ENCODE results near the gene MYO1E.

Gene MYO1E

DNA sequence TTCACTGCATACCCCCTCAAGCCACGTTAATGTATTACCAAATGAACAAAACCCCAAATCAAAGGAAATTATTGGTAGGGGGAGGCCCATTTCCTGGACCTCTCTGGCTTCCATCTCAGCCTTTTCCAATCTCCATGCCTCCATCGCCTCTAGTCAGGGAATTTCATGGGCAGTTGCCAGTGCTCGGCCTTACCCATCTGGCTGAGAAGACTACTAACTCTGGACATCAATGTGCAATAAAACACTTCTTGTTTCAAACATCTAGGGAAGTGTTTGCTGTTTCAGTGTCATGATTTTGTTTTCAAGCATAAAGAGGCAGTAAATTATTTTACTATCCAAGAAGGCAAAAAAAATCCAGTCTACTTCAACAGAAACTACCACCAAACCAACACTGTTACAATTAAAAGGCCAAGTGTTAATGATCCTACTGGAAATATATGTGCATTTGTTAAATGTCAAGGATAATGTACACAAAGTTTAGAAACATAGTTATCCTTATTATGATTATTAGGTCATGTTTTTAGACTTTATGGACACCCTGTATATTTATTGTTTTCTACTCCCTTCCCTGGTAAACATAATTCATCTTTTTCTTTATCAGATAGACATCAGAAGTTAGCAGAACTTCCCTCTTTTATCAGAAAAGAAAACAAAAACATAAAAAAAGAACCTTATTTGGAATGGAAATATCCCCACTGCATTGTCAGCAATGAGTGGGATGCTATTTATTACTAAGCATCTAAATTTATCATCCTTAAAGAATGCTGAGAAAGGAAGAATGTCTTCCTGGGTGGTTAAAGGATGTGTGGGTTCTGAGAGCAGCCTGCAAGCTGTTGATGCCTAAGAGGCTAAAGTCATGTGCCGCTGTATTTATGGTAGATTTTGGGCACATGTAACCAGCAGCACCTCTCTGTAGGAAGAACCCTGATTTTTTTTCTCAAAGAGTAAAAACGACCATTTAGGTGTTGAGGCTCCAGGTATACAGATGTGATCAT is 150.9 kb downstream of the MYO1E start:
- DNase-seq: no peak

GRCh38 chr15:59218710-59219109 is 154.0 kb downstream of the MYO1E start:
- no peak for DNase-seq

- no peak for DNase-seq
Measured at GRCh38 chr15:59217876-59218498, 154.7 kb downstream of the MYO1E start.

GRCh38 chr15:59216911-59217310 is 155.8 kb downstream of the MYO1E start:
- no peak for DNase-seq

DNA sequence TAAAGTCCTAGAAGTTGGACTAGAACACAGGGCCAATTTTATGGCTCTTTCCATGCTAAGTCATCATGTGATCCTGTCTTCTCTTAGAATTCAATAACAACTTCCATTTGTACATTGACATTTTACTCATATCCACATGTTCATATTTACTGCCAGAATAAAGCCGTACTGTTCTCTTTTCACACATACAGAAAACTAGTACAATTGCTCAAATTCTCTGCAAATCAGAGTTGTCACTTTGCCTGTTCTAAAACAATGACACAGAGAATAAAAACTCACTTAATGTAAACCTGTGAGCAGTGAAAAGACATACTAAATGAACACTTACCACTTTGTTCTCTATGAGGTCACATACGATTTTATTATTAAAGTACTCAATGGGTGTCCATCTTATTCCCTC is 162.5 kb downstream of the MYO1E start:
- DNase-seq: no peak

DNA sequence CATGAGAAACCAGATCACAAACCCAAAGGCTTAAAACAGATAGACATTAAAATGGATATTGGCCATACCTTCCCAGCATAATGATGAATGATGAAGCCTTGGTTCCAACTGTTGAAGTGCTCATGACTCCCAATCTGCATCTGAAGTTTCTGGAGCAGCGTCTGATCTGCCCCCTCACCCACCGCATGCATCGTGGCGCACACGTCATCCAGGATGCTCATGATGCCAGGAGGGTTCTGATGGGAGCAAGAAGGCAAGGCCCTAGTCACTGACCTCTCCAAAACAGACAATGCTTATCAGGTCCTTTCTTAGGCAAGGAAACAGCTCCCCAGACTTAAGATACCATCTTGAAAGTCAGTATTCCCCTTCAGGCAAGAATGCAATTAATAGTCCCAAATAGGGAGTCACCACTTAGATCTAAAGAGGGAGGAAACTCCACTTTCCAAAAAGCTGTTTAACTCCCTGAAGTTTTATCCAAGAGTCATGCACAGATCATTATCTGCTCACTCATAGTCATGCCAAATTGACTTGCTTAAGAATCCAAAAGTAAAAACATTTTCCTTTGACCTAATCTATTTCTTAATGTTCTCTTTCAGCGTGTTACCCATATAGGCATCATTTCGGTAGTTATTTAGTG is 163.9 kb downstream of the MYO1E start:
- DNase-seq: no peak

DNA sequence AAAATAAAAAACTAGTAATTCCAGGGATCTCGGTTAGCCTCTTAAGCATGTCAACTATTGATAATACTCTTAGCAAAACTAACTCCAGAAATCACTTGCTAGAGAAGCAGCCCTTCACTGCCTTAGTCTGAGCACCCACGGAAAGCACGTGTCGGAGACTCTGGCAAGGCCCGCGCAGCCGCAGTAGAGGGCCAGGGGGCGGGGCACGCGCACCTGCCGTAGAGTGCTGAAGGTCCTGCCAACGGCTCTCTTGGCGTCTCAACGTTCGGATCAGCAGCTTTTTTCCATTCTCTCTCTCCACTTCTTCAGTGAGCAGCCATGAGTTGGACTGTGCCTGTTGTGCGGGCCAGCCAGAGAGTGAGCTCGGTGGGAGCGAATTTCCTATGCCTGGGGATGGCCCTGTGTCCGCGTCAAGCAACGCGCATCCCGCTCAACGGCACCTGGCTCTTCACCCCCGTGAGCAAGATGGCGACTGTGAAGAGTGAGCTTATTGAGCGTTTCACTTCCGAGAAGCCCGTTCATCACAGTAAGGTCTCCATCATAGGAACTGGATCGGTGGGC is 166.0 kb downstream of the MYO1E start, which contains the start of gene LDHAL6B:
Gene LDHAL6B, plus strand, starts transcription at position 221 of the 561 bp plus-strand sequence. Its CDS starts 98 bp downstream, at position 319.
- no peak for DNase-seq

DNA sequence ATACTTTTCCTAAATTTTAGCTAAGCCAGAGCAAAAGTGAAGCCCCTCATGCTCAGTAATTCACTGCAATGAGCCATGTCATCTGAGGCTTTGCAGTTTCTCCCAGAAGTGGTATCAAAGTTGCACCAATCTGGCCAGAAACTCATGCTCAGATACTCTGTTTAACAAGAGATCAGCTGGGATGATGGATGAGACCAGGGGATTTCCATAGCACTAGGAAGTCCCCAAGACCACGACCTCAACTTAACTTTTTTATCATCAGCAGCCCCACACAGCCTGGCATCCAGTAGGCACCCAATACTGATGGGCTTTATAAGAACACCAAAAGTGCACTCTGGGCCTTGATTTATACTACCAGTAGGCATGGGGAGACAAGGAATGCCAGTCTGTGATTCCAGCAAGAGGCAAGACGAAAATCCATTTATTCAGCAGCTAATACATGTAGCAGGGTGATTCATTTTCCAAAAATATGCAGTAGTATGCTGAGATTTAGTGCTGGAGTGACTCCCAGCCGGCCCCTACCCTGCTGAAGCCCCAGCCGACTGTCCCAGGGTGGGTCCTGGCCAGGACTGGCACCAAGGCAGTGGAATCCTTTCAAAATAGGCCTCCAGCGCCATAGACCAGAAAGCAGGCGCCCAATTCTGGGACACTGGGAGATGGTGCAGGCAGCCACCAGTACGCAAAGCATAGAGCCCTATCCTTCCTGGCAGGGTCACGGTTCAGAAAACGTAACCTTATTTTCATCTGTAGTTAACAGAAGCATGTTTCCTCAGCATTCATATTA is 166.6 kb downstream of the MYO1E start:
- no peak for DNase-seq

DNA sequence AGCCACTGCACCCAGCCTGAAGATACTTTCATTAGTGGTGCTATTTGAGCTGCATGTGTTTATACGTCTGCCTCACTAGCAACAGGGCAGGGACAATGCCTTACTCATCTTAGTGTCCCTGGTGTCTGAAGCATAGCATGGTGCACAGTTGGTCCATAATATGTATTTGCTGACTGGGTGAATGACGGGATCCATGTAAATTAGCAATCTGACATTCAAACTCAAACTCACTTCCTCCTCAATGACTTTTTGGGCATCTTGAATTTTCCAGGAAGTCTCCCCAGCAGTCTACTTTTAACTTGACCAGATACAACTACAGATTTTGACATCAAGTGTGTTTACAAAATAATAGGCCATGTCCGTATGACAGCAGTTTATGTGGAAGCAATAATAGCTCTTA is 169.0 kb downstream of the MYO1E start:
- no peak for DNase-seq

- no peak for DNase-seq
Measured at GRCh38 chr15:59203008-59203407, 169.7 kb downstream of the MYO1E start.

- no peak for DNase-seq
Measured at GRCh38 chr15:59200560-59200959, 172.1 kb downstream of the MYO1E start.

GRCh38 chr15:59199626-59200465 is 172.8 kb downstream of the MYO1E start:
- no peak for DNase-seq

GRCh38 chr15:59197454-59197853 is 175.2 kb downstream of the MYO1E start:
- DNase-seq: no peak

GRCh38 chr15:59196416-59196815 is 176.3 kb downstream of the MYO1E start:
- no peak for DNase-seq

DNA sequence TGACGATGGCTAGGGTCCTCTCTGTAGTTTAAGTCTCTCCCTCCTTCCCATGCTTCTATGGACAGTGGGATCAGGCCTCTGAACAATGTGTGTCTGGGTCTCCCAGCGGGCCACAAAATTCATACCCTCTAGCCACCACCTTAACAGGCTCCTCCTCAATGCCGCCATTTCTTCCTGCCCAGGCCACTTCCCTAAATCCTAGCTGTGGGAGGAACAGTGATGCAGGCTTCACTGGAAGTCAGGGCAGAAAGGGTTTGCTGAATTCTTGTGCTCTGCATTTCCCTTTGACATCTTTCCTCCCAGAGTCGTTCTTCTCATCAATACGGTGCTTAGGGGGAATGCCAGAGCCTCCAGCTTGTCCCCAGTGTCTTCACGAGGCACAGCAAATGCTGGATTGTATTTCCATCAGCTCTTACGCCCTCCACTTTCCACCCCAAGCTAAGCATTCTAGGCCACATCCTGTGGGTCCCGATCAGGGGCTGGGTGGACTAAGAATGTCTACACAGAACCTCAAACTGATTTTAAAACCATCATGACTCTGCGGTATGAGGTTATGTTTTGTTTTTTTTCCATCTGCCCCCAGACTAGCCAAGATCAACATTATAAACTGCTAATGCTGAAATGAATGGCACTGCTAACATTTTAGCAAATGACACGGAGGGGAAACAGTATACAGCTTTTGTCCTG is 177.9 kb downstream of the MYO1E start:
- no peak for DNase-seq

DNA sequence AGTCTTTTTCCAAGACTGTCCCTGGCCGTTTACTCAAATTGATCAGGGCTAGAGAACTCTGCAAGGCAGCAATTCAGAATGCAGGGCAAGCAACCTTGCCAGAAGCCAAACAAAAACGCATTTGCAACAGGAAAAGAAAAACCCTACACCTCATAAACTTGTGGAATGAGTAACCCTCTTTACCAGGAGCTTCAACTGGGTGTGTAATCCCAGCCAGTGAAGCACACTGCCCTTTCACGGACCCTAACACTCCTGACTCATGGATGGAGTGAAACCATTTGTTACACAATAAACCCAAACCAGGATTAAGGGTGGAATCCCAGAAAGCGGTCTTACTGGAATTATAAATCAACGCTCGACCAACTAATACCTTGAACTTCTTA is 180.8 kb downstream of the MYO1E start:
- no peak for DNase-seq

DNA sequence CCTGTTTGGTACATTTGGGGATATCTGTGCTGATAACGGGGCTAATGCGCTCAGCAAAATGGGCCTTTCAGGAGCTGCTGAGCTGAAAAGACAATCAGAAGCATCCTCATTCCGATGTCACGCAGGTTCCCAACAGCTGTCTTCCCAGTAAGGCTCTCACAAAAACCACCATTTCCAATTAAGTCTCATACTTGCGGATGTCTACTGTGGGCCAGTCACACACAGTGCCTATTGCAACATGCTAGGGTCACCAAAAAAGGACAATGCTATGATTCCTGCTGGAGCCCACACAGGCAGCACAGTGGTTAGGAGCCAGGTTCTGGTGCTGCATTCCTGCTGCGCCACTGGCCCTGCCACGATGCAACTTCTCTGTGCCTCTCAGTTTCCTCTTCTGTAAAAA is 182.4 kb downstream of the MYO1E start:
- no peak for DNase-seq

DNA sequence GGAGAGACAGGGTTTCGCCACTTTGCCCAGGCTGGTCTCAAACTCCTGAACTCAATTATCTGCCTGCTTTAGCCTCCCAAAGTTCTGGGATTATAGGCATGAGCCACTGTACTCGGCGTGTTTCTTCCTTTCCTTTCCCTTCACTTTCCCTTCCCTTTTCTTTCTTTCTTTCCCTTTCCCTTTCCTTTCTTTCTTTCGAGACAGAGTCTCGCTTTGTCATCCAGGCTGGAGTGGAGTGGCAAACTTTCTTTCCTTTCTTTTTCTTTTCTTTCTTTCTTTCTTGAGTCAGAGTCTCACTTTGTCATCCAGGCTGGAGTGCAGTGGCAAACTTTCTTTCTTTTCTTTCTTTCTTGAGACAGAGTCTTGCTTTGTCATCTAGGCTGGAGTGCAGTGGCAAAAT is 183.4 kb downstream of the MYO1E start:
- DNase-seq: no peak

DNA sequence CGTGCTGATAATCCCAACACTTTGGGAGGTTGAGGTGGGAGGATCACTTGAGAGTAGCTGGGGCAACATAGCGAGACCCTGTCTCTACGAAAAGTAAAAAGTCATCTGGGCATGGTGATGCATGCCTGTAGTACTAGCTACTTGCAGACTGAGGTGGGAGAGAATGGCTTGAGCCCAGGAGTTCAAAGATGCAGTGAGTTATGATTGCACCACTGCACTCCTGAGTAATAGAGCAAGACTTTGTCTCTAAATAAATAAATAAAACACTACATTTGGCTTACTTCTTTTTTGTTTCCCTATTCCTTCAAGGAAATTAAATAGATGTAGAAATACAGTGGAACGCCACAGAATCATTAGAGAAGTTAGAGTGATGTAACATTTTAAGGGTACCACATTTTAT is 186.2 kb downstream of the MYO1E start:
- no peak for DNase-seq

- peak; percentile 9 for DNase-seq
Measured at GRCh38 chr15:59185725-59186124, 186.9 kb downstream of the MYO1E start.

Data from SIG-M5 (cell line).